K562 (cell line): Measurements from ENCODE around the gene SPNS1. TPM values are rescaled to one million over a fixed set of nuclear protein-coding genes. Genes with fewer than 3 reads are reported as not detected.
A peak's percentile ranks its signal among the peaks of the same experiment; 100 is the strongest.

Source experiments
- CHD7 ChIP-seq: fragments of 200-600 bp; sonication (generic); IDR thresholded peaks from one replicate; pipeline ENCODE4 v1.6.1; 2012; ENCODE audit warnings: mild to moderate bottlenecking, low read depth, low read length, inconsistent platforms
- CREB1 ChIP-seq, 2 experiments: sonication (generic) in 1 of 2; formaldehyde crosslinking in 1 of 2; IDR thresholded peaks; 2 replicates each; pipeline versions ENCODE4 v1.6.1 to v1.8.0; 2012 to 2022; ENCODE audit warnings: inconsistent platforms in 1 of 2, mild to moderate bottlenecking in 1 of 2, missing genetic modification reagents in 1 of 2, moderate library complexity in 1 of 2
- CTCFL ChIP-seq: IDR thresholded peaks from 2 replicates; pipeline ENCODE4 v1.6.1; 2011; ENCODE audit warnings: borderline replicate concordance, low read depth, mild to moderate bottlenecking, moderate library complexity, low read length; ENCODE audit not compliant: insufficient read depth, poor library complexity, severe bottlenecking
- MEF2D ChIP-seq: conservative IDR thresholded peaks from 2 replicates; pipeline ENCODE4 v1.6.1; 2016; ENCODE audit warnings: low read depth, missing genetic modification characterization, missing compliant biosample characterization
- PTTG1 ChIP-seq: fragments of 450-650 bp; IDR thresholded peaks from 2 replicates; pipeline ENCODE4 v1.6.1; 2016; ENCODE audit warnings: low read depth, mild to moderate bottlenecking, missing genetic modification characterization, missing compliant biosample characterization
- RCOR1 ChIP-seq, 2 experiments: IDR thresholded peaks; 2 replicates each; pipeline ENCODE4 v1.6.1; 2012; ENCODE audit warnings: low read depth in 2 of 2, low read length in 2 of 2, borderline replicate concordance in 1 of 2, improper control_type of control experiment in 1 of 2
- RFX1 ChIP-seq: fragments of 450-650 bp; IDR thresholded peaks from 2 replicates; pipeline ENCODE4 v1.6.1; 2016; ENCODE audit warnings: mild to moderate bottlenecking, moderate library complexity
- RNF2 ChIP-seq: sonication (generic); IDR thresholded peaks from 2 replicates; pipeline ENCODE4 v1.6.1; 2016
- SRF ChIP-seq, 2 experiments: fragments of 250-450, 450-650 bp in 1 of 2; sonication (Bioruptor Pico) in 1 of 2; sonication (generic) in 1 of 2; formaldehyde crosslinking; IDR thresholded peaks; 2 replicates each; pipeline versions ENCODE4 v1.5.0 to v1.5.1; 2020 to 2022; ENCODE audit warnings: mild to moderate bottlenecking in 1 of 2, missing genetic modification reagents in 1 of 2
- TCFL5 ChIP-seq: fragments of 250-450 bp; sonication (Bioruptor Pico); conservative IDR thresholded peaks from 2 replicates; pipeline ENCODE4 v1.6.1; 2021; ENCODE audit warnings: mild to moderate bottlenecking, moderate library complexity, matching md5 sums
- ZNF174 ChIP-seq: fragments of 250-450 bp; sonication (Bioruptor Pico); IDR thresholded peaks from 2 replicates; pipeline ENCODE4 v1.4.0; 2020; ENCODE audit warnings: mild to moderate bottlenecking
- ZNF551 ChIP-seq: fragments of 250-450 bp; sonication (Bioruptor Pico); IDR thresholded peaks from 2 replicates; pipeline ENCODE4 v1.5.0; 2021; ENCODE audit warnings: mild to moderate bottlenecking, moderate library complexity
- ZNF77 ChIP-seq: fragments of 250-450 bp; sonication (Bioruptor Pico); IDR thresholded peaks from 2 replicates; pipeline ENCODE4 v1.5.0; 2020
- polyA plus RNA-seq, 8 experiments: library from polyadenylated mRNA; depleted of rRNA in 4 of 8; stranded (reverse) in 5 of 8; unstranded in 3 of 8; fragments of >200 nt; fragmentation: Nextera tagmentation in 2 of 8; fragmentation: Illumina TruSeq in 1 of 8; extraction: Ambion mirVana in 2 of 8; extraction: Trizol in 1 of 8; gene quantifications; 2 replicates each; pipeline versions ENCODE4 v1.2.1 to v1.2.3, GENCODE V29; 2011 to 2014; ENCODE audit warnings: inconsistent platforms in 1 of 8, missing spikeins in 1 of 8
- total RNA-seq, 7 experiments: library from RNA; depleted of rRNA in 6 of 7; stranded (reverse); fragments of >200 nt in 6 of 7; fragmentation: Illumina TruSeq in 2 of 7; extraction: Trizol in 2 of 7; gene quantifications; 2 replicates each; pipeline versions ENCODE4 v1.2.1 to v1.2.3, GENCODE V29; 2011 to 2021; ENCODE audit warnings: low replicate concordance in 1 of 7

SPNS1 gene
- total and polyA plus RNA-seq, 9 of the 15 experiments (the other 6 are each of a cell fraction or from before 2014, with no cell fraction given): 0.58 to 64.9 (median 13.7) TPM

- TF ChIP-seq RCOR1 (IDR thresholded peaks at IDR 0.05; ENCODE audit: borderline replicate concordance in 1 of 2, low read depth in 2 of 2, low read length in 2 of 2) (peak; percentile 96 to 100), MEF2D (tag) (no peak; the same call in 1 of the 2 replicates), SRF (CRISPR knock-in tag; IDR thresholded peaks at IDR 0.05) (0 out of 4 replicates have a peak, but pooled peaks of 1 of the 2 experiments have one; percentile 48), PTTG1 (no peak), TCFL5 (CRISPR knock-in tag) (no peak), RFX1 (no peak), CTCFL (no peak), CHD7 (no peak), CREB1 (IDR thresholded peaks at IDR 0.05) (peak; percentile 52; the same call in 1 of the 2 replicates), CREB1 (CRISPR knock-in tag; IDR thresholded peaks at IDR 0.05) (no peak), ZNF77 (CRISPR knock-in tag) (no peak), RNF2 (peak; percentile 91), ZNF174 (0 out of 2 replicates have a peak, but pooled peaks have one; percentile 37), ZNF551 (CRISPR knock-in tag) (no peak)
Measured at GRCh38 chr16:28925386-28926228, 49.0 kb upstream of the SPNS1 start (continued).
